Activated CD8-positive, alpha-beta memory T cell treated with anti-CD3 and anti-CD28 coated beads for 24 hours (primary cell): Measurements from ENCODE around the gene TMEM132E.
A peak's percentile ranks its signal among the peaks of the same experiment; 100 is the strongest.

Experiments
- DNase-seq: peaks from one replicate; pipeline ENCODE4 v3.0.0-alpha.2; 2020

The TMEM132E gene

DNA sequence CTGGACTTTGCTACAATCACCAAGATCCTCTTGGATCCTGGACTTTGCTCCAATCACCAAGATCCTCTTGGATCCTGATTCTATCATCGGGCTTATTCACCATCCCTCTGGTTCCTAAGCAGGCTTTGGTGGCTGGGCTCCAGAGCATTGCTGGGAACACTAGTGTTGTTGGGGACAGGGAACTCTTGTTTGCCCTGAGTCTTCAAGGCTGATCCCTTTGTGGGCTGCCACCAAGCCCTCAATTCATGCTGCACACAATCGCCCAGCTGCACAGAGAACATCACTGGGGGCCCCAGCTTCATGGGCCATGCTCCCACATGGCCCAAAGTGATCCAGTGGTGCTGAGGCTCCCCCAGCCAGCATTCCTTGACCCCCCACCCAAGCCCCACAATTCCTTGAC is 88.3 kb downstream of the TMEM132E start:
- no peak for DNase-seq

DNA sequence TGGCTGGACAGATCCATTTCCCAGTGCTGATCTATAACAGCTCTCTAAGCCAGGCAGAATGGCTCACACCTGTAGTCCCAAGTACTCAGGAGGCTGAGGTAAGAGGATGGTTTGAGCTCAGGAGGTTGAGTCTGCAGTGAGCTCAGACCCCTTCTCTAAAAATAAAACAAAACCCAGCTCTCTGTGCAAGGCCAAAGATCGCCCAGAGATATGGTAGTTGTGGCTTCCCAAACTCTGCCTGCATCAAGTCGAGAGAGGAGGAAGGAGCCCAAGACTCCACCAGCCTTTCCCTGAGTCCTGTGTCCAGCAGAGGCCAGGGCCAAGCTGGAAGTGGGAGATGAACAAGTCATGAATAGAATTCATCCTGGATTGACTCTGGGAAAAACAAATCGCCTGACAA is 88.8 kb downstream of the TMEM132E start:
- DNase-seq: no peak

DNA sequence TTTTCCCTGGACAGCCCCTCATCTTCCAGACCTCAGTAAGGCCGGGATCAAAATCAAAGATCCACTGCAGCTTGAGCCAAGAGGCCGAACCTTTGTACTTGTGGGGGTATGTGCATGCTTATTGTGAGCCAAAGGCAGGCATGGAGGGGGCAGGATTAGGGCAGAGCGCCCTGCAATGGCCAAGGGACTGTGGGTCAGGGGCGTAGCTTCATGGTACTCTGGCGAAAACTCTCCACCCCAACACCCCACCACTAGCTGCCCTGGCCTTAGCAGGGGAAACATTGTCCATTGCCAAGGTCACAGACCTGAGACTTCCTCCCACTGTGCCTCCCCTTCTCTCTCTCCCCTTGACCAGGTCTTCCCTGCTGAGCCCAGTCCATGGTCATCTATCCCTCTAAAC is 90.1 kb downstream of the TMEM132E start:
- peak; percentile 3 for DNase-seq

DNA sequence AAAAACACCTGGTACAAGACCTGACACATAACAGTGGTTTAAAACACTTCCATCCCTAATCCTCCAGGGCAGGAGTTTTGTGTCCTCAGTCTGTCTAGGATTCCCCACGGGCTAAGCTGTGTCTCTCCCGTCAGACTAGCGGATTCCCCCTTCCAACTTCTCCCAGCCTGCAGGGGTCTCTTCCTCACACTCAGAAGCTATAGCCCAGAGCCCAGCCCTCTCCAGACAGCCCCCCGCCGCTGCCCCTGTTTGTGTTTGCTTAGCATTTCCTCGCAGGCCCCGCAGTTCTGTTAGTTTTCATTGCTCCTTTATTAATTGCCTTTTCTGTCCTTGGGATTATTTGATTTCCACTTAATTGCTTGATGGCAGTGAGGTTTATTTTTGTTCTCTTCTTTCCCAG is 91.2 kb downstream of the TMEM132E start:
- peak; percentile 32 for DNase-seq

DNA sequence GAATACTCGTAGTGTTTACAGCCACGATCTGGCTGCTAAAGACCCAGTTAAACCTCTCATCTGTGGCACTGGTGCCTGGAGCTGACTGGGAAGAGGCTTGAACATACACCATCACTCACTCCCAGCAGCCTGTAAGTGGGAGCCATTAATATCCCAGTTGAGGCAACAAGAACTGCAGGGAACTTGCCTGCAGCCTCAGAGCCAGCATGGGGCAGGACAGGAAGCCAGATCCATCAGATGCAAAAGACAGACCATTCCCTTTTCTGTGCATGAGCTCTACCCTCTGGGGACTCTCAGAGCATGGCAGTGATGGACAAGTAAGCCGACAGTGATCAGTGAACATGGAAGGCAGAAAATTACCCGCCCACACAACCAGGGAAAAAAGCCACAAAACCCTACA is 91.8 kb downstream of the TMEM132E start:
- peak; percentile 26 for DNase-seq

DNA sequence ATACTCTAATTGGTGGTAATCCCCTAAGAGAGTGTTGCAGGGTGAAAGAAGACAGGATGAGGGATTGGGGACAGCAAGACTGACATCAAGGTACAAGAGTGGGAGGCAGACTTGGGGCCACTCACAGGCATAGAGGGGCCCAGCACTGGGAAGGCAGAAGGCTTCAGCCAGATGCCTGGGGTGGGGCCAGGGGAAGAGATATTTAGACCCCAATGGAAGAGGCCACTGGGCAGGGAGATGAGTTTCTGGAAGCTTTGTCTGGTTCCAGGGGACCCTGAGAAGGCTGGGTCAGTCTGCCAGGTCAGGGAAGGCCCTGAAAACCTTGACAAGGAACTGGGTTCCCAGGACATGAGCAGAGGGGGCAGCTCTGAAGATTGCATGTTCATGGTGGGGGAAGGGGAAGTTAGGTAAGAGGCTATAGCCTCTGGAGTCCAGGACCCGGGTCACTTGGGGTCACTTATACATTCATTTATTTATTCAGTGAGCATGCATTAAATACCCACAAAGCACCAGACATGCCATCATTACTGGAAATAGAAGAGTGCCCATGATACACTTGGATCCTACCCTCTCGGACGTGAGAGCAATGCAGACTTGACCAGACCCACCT is 92.9 kb downstream of the TMEM132E start:
- DNase-seq: peak; percentile 35

DNA sequence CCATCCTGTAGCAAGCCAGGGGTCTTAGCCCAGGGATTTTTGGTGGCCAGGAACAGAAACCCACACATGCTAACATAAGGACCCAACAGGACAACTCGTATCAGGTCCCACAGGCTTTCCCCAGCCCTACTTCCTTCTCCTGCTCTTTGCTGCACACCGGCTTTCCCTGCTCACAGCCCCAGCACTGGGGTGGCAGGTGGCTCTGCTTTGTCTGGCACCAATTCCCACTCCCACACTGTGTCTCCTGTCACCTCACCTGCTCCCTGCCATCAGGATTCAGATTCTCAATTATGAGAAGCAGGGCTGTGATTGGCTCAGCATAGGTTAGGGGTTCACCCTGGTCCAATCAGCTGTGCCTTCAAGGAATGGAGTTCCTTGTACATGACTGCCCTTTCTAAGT is 94.1 kb downstream of the TMEM132E start:
- no peak for DNase-seq

DNA sequence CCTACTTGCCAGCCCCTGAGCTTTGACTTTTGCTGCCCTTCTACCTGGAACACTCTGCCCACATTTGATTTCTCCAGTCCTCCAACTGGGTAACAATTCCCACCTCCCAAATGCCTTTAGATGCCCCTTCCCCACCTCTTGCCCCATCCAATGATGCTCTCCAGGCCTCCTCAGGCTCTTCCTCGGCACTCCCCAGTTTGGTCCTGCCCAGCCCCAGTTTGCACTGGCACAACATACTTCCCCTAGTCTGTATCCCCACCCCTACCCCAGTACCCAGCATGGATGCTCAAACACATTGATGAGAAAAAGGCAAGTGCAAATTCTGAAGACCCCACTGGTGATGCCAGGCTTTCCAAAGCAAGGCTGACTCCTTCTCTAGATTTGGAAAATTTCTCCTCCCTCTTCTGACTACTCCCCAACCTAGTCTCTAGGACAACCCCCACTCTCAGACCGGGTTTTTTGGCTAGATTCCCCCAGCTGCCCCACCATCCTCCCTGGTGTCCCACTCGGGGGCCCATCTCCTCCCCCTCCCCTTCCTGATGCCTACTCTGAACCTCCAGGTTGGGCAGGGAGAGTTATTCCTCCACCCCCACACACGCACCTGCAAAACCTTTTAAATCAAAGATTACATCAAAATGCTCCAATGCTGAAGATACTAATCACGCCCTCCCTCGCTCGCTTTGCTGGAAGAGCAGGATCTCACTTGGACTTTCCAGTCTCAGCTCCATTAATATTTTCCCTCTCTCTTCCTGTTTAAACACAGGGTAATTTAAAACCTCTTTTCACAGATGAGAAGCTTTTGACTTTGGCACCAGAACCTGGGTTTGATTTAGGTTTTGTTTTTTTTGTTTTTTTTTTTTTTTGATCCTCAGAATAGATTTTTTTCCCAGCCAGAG is 94.9 kb downstream of the TMEM132E start:
- DNase-seq: no peak

DNA sequence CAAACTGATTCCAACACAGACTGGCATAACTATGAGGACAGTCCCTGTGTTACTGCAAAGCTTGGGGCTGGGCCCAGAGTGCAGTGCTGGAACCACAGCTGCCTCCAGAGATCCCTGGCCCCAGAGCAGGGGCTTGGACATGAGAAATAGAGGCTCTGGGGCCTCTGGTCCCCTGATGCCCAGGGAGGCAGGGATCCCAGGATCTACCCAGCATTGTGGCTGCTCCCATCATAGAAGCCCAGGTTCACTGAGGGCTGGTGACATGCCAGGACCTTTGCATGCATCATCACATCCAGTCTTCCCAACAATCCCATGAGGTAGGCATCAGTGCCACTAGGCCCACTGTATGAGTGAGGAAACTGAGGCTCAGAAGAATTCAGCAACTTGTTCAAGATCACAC is 95.8 kb downstream of the TMEM132E start:
- no peak for DNase-seq

DNA sequence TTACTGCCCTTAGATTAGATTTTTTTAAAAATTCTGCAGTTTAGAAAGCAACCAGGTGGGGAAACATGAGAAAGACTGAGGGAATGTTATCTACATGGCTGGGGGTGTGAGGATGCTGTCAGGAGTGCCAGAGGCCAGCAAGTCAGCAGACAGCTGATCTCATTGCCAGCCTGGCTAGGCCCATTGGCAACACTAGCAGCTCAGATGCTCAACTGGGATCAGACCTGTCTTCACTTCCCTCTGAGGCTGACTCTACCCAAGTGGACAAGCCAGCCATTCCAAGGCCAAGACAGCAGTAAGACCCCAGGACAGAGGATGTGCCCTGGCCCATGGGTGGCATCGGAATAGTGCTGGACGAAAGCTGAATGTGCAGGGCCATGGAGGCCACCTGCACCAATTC is 96.2 kb downstream of the TMEM132E start:
- no peak for DNase-seq

DNA sequence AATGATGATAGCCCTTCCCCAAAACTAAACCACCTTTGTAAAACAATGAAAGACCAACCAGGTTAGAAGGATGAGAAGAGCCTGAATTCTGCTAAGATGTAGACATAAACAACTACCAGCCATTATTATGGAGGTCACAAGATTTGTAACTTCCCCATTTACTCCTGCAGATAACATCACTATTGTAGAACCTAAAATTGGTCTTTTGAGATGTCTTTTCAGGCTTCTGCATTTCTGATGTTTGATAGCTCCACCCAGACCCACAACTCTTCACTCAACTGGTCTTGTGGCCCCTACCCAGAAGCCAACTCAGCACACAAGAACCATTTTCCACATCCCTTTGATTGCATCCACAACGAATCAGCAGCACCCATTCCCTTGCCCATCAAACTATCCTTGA is 100.8 kb downstream of the TMEM132E start:
- DNase-seq: no peak

DNA sequence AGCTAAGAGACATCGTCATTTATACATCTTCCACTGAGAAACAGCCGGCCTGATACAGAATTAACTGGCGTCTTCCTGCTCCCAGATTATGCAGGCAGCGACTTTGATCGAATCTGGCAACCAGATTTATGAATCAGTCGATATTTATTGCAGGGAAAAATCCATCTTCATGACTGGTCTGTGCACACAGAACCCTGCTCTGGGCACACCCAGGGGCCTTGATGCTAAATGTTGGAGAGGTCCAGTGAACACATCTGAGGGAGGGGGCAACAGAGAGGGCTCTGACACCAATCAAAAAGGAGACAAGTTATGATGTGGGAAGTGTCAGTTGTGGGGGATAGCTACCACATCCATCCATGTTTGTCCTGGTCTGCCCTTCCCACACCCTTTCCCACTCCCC is 102.9 kb downstream of the TMEM132E start:
- no peak for DNase-seq

DNA sequence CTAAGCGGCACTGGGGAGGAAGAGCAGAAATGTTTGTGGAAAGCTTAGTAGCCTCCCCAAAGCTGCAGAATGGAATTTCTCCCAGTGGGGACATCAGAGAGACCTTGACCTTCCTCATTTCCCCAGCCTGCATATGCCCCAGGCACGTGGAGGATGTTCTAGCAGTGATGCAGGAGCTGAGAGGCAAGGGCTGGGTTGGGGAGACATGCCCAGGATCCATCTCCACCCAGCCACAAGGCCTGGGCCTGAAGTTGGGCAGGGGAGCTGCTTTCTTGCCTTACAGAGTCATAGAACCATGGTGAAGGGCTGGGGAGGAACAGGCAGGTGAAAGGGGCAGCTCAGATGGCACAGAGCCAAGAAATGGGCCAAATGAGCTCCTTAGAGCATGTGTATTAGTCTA is 104.0 kb downstream of the TMEM132E start:
- DNase-seq: no peak
